HG03108 (cell line): ENCODE data around the gene KCNJ16.
"Not testable (repeated sequence)": the region's sequence is repeated elsewhere in the genome, so short reads cannot be mapped to it uniquely, and the experiment has no call there.

ENCODE experiments used
- ATAC-seq: cut with Tn5 transposase; IDR thresholded peaks from one replicate; pipeline ENCODE4 v1.9.1; 2021; ENCODE audit warnings: moderate library complexity; ENCODE audit not compliant: unreplicated experiment

KCNJ16 gene

DNA sequence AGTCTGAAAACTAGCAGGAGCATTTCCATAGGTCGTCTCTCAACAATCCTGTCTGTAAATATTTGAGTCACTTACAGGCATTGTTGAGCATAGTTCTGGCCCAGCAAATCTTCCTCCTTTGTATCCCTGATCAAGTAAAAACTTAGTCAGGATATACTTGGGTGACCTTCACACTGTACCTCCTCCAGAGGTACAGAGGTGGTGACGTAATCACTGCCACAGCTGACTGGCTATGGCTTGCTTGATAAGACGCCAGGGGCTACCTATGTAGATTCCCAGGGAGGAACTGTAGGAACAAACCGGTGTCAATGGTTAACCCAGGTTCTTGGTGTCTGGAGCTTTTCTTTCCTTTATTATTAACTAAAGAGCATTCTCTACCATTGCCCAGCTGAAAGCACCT lies at the start of gene KCNJ16:
TSS of gene KCNJ16 (plus strand) at position 270 of the 400 bp plus-strand sequence. CDS start 56,863 bp downstream, outside the sequence.
- ATAC-seq: no peak

DNA sequence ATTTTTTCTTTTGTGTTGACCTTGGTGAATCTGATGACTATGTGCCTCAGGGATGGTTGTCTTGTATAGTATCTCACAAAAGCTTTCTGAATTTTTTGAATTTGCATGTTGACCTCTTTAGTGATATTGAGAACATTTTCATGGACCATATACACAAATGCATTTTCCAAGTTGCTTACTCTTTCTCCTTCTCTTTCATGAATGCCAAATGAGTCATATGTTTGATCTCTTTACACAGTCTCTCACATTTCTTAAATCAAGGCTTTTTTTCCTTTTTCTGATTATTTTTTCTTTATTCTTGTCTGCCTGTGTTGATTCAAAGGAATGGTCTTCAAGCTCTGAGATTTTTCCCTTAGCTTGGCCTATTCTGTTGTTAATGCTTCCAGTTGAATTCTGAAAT lies 46.6 kb upstream of the KCNJ16 start:
- no peak for ATAC-seq

DNA sequence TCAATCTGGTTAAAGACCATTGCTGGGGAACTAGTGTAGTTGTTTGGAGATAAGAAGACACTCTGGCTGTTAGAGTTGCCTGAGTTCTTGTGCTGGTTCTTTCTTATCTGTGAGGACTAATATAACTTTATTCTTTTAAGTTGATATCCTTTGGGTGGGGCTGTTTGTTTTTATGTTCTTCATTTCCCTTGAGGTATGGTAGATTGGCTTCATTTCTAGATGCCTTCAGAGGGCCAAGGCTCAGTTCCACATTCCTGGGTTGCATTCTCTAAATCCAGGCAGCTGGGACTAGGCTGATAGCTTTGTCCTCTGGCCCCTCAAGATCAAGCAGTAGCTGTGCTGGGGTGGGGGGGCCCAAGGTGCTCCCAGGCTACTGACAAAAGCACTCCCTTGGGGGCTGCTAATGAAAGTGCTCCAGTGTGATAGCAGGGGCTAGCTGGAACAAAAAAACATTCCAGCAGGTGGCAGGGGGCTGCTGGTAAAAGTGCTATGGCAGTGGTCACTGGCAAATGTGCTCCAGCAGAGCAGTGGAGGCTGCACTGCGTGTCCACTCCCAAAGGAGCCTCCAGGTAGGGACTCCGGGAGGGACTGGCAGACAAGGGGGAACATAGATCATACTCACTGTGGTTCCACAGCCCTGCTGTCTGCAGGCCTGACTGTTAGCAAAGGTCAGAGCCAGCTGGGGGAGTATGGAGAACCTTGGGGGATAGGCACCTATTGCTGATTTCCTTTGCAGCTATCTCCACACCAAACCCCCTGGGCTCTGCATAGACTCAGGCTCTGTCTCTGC lies 45.9 kb upstream of the KCNJ16 start:
- ATAC-seq: no peak

DNA sequence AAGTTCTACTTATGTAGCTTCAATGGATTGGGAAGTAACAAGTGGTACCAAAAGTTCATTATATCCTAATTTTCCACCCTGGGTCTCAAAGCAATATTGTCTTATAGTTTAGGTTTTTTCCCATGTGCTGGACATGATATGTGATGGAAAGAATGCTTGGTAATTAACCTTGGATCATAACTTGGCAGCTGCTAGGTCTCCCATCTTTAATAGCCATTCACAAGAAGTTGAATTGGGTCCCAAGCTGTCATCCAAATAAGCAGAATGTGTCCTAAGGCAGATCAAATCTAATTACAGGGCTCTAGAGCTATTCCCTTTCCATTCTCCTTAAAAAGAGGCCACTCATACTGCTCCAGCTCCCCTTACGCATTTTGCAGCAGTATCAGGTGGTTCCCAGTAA lies 44.7 kb upstream of the KCNJ16 start:
- no peak for ATAC-seq

DNA sequence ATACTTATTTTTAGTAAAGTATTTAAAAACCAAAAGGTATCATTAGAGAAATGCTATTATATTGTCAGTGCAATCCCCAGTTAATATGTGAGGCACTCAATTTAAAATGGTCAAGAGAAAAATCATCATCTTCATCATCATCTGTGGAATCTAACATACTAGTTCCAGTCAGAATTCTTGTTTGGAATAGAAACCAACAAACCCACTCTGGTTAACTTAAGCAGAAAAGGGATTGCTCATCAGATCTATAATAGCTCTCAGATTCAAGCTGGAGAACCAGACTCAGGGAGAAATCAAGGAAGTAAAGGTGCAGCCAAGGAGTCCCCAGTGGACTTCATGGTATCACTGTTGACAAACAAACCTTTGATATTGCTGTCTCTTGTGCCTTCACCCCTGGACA lies 43.7 kb upstream of the KCNJ16 start:
- no peak for ATAC-seq

DNA sequence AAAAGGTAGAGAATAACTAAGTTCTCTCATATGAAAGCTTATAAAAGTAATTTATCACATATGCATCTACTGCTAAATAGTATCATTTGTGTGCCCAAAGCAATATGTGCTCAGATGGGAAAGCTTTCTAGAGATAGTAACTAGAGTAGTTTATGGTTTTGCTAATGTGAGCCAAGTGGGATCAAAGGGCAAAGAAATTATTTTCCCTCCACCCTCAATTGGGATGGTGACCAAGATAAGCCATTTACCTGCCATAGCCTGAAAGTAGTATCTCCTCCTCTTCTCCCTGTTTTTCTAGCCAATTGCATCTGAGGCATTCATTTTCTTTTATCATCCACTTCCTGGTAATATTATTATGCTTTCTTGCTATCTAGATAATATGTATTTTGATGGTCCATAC lies 41.9 kb upstream of the KCNJ16 start:
- ATAC-seq: no peak

DNA sequence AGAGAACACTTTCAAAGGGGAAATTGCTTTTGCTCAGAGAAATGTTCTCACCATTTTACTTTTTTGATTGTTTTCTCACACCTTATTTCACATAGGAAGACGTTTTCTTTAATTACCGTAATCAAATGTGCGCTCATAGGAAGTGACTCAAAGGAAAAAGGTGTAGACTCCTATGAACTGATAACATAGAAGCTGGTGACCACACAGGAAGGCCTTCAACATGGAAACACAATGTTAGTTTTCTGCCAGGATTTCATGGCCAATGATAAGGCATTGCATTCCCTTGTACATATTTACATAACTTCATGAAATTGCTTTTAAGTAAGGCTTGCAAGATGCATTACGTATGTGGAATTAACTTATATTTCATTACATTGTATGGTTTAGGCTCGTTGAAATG lies 40.9 kb upstream of the KCNJ16 start:
- no peak for ATAC-seq

DNA sequence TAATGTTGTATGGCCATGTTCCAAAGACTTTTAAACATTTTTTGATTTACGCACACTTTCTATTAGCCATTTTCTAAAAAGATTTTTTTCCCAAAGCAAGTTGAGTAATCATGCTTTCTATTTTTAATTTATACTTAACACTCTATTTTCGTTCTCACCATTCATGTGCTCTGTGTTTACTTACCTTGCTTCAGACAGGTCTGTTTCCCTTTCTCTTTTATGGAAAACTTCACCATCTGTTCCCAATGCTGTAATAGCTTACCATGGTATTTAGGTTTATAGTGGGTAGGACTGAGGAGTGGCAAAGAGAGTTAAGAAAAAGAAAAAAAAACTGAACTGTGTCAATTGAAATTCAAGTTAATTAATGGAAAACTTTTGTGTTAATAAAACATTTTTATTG lies 37.5 kb upstream of the KCNJ16 start:
- ATAC-seq: no peak

DNA sequence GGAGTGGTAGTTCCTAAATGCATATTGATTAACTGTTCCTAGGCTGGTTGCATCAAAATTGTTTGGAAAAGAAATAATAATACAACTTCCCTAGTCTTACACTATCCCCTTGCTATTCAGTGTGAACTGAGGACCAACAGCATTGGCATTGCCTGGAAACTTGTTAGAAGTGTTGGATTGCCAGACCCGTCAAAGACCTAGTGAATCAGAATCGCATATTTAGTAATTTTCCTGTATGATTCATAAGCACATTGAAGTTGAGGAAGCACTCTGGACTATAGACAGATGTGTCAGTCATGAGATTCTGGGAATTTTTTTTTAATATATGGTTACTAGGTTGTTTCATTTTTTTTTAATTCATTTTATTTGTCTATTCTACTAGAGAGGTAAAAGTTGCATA lies 34.7 kb upstream of the KCNJ16 start:
- ATAC-seq: no peak

DNA sequence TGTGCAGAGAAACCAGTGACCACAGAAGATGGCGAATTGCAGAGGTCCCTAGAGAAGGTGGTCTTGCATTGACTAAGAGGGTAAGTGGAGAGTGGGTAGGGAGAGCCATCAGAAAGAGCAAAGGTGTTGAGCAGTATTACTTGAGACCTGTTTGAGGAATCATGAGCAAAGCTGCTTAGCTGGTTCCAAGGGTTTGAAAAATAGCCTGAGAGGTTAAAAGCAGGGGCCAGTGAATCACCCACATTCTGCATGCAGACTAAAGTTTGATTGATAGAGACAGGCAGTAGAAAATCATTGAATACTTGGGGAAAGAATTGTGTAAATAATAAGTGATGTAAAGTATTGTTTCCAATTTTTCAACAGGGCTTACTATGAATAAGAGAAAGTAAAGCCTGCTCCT lies 34.0 kb upstream of the KCNJ16 start:
- ATAC-seq: no peak

DNA sequence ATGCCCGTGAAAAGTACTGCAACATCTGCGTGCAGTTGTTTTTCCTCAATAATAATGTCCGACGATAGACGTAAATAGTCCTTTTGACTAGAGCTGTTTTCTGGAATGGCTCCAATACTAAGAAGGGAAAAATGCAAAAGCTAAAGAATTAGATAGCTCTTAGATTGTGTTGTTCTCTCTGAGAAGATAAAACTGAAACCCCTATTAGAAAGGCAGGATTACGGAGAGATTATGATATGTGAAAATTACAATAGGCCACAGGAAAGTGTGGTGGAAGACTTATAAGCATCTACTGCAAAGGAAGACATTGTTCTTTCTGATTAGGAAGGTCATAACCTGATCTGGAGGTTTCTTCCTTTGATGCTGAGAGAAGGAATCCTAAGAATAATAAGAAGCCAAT lies 33.5 kb upstream of the KCNJ16 start:
- no peak for ATAC-seq

DNA sequence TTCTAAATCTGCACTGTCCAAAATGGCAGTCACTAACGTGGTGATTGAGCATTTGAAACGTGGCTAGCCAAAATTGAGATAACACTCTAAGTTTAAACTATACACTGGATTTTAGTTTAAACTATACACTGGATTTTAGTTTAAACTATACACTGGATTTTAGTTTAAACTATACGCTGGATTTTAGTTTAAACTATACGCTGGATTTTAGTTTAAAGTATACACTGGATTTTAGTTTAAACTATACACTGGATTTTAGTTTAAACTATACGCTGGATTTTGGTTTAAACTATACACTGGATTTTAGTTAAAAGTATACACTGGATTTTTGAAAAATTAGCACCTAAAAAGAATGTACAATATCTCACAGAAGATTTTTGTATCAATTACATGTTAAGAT lies 29.2 kb upstream of the KCNJ16 start:
- not testable (repeated sequence) for ATAC-seq

DNA sequence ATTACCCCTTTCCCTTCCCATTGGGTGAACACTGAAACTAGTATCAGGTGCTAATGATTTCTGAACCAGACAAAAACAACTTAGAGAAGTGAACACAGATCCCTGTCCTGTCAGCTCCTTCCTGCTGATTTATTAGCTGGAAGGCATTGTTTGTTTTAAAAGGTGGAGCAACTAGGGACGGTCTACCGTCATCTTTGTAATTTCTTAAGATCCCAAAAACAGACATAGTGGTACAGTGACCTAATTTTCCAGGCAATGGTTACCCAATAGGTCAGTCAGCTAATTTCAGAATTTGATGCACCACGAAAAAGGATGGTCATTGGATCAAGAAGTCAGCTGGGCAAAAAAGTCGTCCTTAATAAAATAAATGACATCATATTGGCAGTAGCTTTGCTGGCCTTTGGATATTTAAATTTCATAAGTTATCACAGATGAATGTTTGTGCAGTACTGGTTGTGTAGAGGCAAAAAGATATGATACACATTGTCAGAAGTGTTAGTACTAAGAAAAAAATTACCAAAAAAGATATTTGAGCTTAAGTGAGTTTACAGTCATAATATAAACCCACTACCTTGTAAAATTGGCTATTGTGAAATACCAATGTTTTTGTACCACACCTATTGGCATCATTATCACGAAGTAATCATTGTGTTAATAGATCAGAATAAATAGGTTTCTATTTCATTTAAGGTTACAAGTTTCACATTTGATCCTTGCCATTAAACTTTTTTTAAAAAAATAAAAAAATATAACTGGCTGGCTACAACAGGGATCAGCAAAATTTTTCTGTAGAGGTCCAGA lies 27.2 kb upstream of the KCNJ16 start:
- no peak for ATAC-seq

DNA sequence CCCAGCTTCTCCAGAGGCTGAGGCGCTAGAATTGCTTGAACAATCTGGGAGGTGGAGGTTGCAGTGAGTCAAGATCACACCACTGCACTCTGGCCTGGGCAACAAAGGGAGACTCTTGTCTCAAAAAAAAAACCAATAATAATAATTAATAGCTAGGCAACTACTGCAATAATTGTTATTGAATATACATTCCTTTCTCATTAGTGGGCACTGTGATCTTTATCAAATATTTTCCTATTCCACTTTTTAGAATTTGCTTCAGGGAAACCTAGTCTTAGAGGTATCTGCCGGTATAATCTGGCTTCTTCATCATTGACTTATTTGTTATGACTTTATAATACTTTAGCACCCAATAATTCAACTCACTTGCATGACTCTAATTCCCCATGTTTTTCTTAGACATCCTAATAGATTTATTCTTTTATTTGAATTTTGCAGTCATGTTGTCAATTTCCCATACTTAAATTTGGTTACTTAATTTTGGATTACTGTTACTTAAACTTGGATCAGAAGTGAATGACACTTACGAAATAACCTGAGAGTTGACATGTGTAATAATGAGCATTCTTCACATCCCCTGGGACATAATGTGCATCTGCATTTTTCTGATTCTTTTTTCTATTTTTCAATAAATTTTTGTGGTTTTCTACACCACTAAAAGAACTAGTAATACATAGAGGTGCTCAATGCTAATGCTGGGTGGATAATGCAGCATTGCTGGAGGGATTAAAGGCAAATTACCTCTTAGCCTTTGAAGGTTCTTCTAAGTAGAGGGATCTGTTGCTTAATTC lies 25.0 kb upstream of the KCNJ16 start:
- no peak for ATAC-seq

DNA sequence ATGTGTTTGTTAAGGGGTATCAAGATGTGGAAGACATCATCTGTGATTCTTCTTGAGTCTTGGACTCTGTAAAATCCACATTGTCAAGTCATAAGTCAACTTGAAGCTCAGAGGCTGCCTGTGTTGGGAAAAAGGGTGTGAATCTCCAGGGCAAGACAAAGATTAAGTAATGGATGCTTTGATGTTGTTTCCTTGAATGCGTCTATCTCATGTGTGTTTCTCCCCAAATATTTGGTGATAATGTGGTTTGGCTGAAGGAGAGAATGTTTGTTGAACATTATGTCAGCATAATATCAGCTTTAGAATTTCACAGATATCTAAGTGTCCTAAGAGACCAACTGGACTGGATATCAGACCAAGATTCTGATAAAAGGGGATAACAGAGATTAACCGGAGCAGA lies 24.1 kb upstream of the KCNJ16 start:
- no peak for ATAC-seq

DNA sequence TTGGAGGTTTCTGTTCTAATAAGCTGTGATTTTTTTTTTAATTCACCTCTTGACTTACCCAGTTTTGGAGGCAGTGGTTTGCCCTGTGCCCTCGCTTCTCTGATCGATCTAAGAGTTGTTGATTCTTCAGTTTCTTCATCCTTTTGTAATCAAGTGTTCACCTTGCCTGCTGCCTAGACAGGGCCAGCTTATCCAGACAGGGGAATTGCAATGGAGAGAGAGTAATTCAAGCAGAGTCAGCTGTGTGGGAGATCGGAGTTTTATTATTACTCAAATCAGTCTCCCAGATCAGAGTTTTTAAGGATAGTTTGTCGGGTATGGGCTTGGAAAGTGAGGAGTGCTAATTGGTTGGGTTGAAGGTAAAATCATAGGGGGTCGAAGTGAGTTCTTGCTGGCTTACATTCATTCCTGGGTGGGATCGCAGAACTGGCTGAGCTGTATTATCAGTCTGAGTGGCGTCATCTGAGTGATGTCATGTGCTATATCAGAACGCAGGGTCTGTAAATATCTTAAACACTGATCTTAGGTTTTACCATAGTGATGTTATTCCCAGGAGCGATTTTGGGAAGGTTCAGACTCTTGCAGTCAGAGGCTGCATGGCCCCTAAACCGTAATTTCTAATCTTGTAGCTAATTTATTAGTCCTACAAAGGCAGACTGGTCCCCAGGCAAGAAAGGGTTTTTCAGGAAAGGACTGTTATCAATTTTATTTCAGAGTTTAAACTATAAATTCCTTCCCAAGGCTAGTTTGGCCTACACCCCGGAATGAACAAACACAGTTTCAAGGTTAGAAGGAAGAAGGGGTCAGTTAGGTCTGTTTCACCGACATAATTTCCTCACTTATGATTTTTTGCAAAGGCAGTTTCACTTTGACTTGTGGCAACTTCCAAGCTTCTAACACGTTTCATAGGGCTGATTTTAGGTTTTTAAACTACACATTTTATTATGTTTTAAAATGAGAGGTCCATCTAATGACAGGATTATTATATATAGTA lies 21.5 kb upstream of the KCNJ16 start:
- no peak for ATAC-seq

DNA sequence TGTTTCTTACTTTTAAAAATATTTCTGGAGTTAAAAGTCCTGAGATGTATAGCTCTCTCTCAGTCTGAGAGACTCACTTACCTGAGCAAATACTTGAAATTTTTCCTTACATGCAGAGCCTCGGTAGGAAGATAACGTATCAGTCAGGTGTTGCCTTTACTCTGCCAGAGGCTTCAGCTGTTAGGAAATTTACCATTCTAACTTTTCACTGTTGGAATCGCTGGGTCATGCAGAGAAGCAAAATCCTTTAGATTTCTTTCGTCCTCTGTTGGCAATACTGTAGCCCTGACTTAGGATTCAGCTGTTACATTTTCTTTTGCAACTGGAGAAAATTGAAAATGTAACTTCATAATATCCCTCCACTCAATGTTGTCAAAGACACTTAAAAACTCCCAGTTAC lies 20.0 kb upstream of the KCNJ16 start:
- no peak for ATAC-seq

DNA sequence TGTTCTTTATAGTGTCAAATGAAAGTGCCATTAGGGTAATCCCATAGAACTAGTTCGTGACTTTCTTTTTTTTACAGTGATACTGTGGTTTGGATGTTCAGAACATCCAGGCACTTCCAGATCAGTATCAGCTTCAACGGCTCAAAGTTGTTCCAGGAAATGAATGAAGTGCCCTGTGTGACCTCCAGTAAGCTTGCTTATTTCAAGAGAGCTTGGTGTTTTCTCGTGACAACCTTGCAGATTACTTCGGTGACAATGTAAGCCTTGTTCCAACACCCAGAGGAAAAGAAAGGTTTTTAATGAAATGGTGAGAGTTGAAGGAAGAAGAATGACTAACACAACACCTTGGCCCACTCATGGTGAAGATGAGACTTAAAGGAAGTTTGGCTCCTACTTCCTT lies 16.0 kb upstream of the KCNJ16 start:
- no peak for ATAC-seq

DNA sequence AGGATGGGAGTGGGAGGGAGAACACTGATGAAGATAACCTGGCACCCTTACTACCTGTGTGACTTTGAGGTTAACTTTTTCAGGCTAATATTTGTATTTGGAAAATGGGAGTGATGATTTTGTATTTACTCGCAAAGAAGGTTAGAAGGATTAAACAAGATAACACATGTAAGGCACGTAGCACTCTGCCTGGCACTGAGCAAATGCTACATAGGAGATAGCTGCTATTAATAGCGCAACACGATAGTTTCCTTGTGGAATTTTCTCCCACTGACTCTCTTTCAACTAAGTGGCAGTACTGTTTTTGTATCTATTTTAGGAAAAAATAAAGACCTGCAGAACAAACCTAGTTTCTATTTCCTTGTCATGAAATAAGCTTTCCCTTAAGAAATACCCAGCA lies 15.4 kb upstream of the KCNJ16 start:
- ATAC-seq: no peak

DNA sequence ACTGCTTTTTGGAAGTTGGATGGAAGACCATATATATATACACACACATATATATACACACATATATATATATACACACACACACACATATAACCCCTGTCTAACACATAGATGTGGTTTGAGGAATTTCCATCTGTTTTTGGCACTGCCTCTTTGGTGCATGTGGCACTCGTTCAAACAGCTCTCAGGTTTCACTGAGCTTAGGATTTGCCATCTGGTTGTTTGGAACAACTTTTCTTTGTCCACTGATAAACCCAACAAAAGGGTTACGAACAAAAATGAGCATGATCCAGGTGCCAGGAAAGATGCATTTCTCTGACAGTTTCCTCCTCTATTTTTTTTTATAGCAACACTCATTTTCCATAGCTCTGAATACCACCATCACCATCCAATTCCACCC lies 14.6 kb upstream of the KCNJ16 start:
- no peak for ATAC-seq
